ENCODE measurements around the gene CAPS. TPM values are rescaled to one million over a fixed set of nuclear protein-coding genes. Genes with fewer than 3 reads are reported as not detected.
A peak's percentile ranks its signal among the peaks of the same experiment; 100 is the strongest.

The CAPS gene
- polyA plus RNA-seq, 3 donors = 38.8 to 51.9 (median 45.3) TPM

DNA sequence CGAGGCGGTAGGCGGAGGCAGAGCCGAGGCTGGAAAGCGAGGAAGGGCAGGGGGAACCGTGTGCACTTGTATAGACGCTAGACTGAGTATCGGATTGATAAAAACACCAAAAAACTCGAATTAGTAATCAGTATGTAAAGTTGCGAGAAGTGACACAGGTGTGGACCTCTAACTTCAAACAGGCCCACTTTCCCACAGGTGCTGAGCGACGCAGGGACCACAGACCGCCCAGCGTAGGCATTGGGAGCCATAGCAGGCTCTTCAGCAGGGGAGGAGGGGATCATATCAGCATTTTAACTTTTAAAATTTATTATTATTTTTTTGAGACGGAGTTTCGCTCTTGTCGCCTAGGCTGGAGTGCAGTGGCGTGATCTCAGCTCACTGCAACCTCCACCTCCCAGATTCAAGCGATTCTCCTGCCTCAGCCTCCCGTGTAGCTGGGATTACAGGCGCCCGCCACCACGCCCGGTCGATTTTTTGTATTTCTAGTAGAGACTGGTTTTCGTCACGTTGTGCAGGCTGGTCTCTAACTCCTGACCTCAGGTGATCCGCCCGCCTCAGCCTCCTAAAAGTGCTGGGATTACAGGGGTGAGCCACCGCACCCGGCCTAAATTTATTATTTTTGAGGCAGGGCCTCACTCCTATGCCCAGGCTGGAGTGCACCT is 8.8 kb upstream of the CAPS start:
- DNase-seq = no peak

- DNase-seq = no peak
Measured at GRCh38 chr19:5907241-5907640, 6.8 kb upstream of the CAPS start.

GRCh38 chr19:5908773-5909442 is 5.1 kb upstream of the CAPS start:
- no peak for DNase-seq

GRCh38 chr19:5910638-5910907 is 3.5 kb upstream of the CAPS start:
- no peak for DNase-seq

DNA sequence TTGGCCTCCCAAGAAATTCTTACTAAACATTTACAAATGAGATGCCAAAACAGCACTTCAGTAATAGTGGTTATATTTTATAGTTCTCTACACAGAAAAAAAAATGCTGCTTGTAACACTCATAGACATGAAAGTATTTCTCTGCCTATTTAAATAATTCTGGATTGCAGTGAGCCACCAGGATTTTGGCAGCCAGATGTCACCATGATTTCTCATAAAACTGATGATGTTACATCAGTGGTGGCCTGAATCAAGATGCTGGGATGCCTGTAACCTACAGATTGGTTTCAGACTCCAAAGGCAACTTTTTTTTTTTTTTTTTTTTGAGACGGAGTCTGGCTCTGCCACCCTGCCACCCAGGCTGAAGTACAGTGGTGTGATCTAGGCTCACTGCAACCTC is 2.7 kb upstream of the CAPS start:
- DNase-seq = no peak

DNA sequence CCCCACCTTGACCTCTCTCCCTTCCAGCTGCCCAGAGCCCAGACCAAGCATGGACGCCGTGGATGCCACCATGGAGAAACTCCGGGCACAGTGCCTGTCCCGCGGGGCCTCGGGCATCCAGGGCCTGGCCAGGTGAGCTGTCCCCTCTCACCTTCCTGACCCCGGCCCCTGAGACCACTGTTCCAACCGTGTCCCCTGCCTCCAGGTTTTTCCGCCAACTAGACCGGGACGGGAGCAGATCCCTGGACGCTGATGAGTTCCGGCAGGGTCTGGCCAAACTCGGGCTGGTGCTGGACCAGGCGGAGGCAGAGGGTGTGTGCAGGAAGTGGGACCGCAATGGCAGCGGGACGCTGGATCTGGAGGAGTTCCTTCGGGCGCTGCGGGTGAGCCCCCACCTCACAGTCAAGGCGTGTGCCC is 312 bp downstream of the CAPS start:
- DNase-seq = no peak

- no peak for DNase-seq
Measured at GRCh38 chr19:5914946-5915781, 1.1 kb downstream of the CAPS start.

DNA sequence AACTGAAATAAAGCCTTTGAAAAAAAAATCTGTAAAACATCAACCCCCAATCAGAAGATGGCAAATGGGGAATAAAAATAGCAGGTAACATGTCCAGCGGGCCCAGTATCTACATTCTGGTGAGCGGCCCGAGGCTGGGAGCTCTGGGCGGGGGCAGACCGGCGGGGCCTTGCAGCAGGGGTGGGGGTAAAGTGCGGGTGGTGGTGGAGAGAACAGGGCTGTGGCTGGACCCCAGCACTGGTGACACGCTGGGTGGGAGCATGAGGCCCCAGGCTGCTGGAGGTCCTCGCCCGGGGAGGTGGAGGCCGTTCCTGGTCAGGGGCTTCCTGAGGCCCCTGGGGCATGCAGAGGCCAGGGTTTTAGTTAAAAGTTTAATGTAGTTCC is 1.7 kb downstream of the CAPS start:
- no peak for DNase-seq

- no peak for DNase-seq
Measured at GRCh38 chr19:5916181-5916708, 2.2 kb downstream of the CAPS start.

DNA sequence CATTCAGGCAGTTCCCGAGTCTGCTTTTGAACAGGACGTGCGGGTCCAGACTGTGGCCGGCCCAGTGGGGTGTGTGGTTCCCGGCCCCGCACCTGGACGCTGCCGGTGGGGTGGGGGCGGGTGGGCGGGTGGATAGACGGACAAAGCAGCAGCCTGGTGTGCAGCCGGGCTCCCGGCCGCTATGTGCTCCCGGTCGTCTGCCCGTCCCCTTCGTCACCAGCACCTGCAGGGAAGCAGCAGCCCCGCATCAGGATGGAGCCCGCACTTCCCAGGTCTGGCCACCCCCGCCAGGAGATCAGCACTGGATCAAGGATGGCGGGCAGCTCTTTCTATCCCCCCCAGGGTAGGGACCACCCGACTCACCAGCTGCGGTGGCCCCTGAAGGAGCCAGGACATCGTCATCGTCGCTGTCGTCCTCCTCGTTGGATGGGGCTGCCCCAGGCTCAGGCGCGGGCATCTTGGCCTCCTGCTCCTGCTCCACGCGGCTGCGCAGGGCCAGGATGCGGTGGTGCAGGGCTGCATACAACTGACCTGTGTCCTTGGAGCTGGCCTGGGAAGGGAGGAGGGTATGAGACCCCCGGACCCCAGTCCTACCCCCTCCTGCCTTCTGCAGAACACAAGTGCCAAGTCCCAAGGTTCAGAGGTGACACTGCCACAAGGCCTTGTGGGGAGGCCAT is 3.5 kb downstream of the CAPS start:
- no peak for DNase-seq

DNA sequence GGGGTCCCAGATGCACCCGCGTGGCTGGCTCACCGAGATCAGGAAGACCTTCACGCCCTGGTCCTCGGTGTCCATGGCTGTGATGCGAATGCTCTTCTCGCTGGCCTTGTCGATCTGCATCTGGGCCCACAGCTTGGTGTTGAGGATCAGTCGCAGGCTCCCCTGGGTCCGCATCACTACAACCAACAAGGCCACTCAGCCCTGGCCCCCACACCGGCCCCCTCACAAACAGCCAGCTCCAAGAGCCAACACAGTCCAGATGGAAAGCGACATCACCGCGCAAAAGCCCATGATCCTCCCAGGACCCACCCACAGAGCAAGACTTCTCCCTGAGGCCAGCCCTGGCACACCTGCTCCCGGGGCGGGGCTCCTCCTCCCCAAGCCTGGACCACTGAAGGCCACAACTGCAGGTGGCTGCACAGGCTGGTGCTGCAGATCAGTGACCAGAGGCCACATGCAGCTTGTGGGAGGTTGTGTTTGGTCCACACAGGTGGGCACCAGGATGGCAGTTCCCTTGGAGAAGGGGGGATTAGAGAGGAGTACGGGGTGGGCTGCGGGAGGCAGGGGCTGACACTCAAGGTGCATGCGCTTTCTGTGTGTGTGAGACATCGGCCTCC is 4.5 kb downstream of the CAPS start:
- DNase-seq = no peak

- DNase-seq = no peak
Measured at GRCh38 chr19:5921516-5922160, 7.6 kb downstream of the CAPS start.

- DNase-seq = no peak
Measured at GRCh38 chr19:5922161-5922545, 8.1 kb downstream of the CAPS start.

DNA sequence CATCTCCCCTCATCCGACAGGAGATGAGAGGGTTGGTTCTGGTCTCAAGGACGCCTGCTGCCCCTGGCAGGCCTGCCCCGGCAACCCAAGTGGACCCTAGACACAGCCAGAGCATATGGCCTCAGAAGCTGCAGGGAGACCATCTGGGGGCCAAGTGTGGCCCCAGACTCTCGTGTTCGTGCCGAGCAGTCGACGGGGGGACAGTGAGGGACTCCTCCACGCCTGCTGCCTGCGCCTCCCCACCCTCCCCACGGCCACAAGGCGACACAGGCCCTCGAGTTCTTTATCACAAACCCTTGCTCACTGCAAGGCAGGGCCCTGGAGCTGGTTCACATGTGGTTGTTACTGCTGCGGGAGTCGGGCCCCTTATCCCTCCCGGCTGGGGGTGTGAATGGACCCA is 9.3 kb downstream of the CAPS start:
- no peak for DNase-seq

GRCh38 chr19:5925830-5926427 is 11.9 kb downstream of the CAPS start:
- DNase-seq = no peak

- peak; percentile 67 for DNase-seq
Measured at GRCh38 chr19:5926641-5927440, 12.8 kb downstream of the CAPS start.

- no peak for DNase-seq
Measured at GRCh38 chr19:5927441-5927821, 13.4 kb downstream of the CAPS start.

GRCh38 chr19:5929179-5929578 is 15.1 kb downstream of the CAPS start:
- no peak for DNase-seq

GRCh38 chr19:5929625-5930024 is 15.6 kb downstream of the CAPS start:
- DNase-seq = no peak

GRCh38 chr19:5931251-5931650 is 17.2 kb downstream of the CAPS start:
- no peak for DNase-seq
